Thyroid gland (tissue), 4 donors: ENCODE results near the gene NID2.

ENCODE experiments used
- POLR2A ChIP-seq, 2 donors: fragments of 450-650 bp; IDR thresholded peaks; one replicate each; pipeline ENCODE4 v1.6.1; 2017; ENCODE audit warnings: antibody characterized with exemption in 2 of 2, mild to moderate bottlenecking in 2 of 2, moderate library complexity in 1 of 2
- TF ChIP-seq, protein P1 (sequence below), 6 experiments: fragments of 200-600 bp in 3 of 6; fragments of 450-650 bp in 3 of 6; sonication (generic) in 3 of 6; IDR thresholded peaks; one replicate each; pipeline ENCODE4 v1.5.1; 2016 to 2019; ENCODE audit warnings: antibody characterized with exemption in 6 of 6, mild to moderate bottlenecking in 2 of 6, inconsistent platforms in 1 of 6, moderate library complexity in 1 of 6

DNA sequence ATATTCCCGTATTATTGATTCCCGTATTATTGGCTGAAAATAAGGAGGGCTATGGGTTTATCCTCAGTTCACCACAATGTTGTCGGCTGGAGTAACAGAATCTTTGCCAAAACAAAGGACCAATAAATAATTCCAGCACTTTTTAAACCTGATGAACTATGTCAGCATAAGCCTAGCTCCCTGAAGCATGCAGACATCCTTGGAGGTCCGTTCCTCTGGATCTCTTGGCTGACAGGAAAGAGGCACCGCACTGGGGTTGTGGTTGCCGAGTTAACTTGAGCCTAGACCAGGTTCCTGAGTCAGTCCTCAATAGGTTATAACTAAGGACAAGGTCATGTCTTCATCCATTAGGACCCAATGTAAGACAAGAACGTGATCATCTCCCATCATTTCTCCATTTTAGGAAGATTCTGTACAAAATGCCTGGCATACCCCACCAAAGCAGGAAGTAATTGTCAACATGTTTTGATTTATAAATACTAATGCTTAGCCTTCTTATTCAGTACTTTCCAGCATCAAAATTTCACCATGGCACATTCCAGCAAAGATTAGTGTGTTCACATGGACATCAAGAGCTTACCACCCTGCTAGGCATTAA lies 36.6 kb downstream of the NID2 start:
- TF ChIP-seq, protein P1, sequence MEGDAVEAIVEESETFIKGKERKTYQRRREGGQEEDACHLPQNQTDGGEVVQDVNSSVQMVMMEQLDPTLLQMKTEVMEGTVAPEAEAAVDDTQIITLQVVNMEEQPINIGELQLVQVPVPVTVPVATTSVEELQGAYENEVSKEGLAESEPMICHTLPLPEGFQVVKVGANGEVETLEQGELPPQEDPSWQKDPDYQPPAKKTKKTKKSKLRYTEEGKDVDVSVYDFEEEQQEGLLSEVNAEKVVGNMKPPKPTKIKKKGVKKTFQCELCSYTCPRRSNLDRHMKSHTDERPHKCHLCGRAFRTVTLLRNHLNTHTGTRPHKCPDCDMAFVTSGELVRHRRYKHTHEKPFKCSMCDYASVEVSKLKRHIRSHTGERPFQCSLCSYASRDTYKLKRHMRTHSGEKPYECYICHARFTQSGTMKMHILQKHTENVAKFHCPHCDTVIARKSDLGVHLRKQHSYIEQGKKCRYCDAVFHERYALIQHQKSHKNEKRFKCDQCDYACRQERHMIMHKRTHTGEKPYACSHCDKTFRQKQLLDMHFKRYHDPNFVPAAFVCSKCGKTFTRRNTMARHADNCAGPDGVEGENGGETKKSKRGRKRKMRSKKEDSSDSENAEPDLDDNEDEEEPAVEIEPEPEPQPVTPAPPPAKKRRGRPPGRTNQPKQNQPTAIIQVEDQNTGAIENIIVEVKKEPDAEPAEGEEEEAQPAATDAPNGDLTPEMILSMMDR (IDR thresholded peaks at IDR 0.05): no peak
- no peak for TF ChIP-seq POLR2A (IDR thresholded peaks at IDR 0.05)
